Small intestine (tissue), 7 donors: ENCODE data around the gene ADAMTSL2. TPM values are rescaled to one million over a fixed set of nuclear protein-coding genes. Genes with fewer than 3 reads are reported as not detected.

Experiments used
- DNase-seq, 2 donors: peaks; one replicate each; pipeline versions ENCODE4 v3.0.0 to v3.0.0-alpha.2; 2013
- FAIRE-seq: peaks from 2 replicates; lab custom pipeline; 2012; peaks lifted over from hg19 to GRCh38; lab: Jason Lieb, UNC
- H3K27ac ChIP-seq, 3 donors: one replicate each; pipeline ENCODE4 v1.5.1; 2013; ENCODE audit warnings: low read length in 2 of 3, mild to moderate bottlenecking in 2 of 3, control low read depth in 1 of 3, inconsistent platforms in 1 of 3, low read depth in 1 of 3, moderate library complexity in 1 of 3
- H3K27me3 ChIP-seq, 3 donors: one replicate each; pipeline ENCODE4 v1.6.1; 2013; ENCODE audit warnings: low read length in 3 of 3, inconsistent platforms in 1 of 3; ENCODE audit not compliant: control insufficient read depth in 3 of 3, insufficient read depth in 3 of 3
- H3K36me3 ChIP-seq, 3 donors: one replicate each; pipeline ENCODE4 v1.6.1; 2013; ENCODE audit warnings: low read length in 3 of 3, inconsistent platforms in 1 of 3, low read depth in 1 of 3, mild to moderate bottlenecking in 1 of 3, moderate library complexity in 1 of 3; ENCODE audit not compliant: control insufficient read depth in 3 of 3, insufficient read depth in 2 of 3
- H3K4me1 ChIP-seq, 3 donors: one replicate each; pipeline ENCODE4 v1.6.1; 2013; ENCODE audit warnings: low read length in 2 of 3, inconsistent platforms in 1 of 3, low read depth in 1 of 3, mild to moderate bottlenecking in 1 of 3, moderate library complexity in 1 of 3; ENCODE audit not compliant: control insufficient read depth in 3 of 3, insufficient read depth in 2 of 3
- H3K4me3 ChIP-seq, 3 donors: one replicate each; pipeline ENCODE4 v1.5.1; 2013; ENCODE audit warnings: low read length in 3 of 3, control low read depth in 1 of 3, inconsistent platforms in 1 of 3, low read depth in 1 of 3, mild to moderate bottlenecking in 1 of 3, moderate library complexity in 1 of 3
- H3K9me3 ChIP-seq, 2 donors: one replicate each; pipeline ENCODE4 v1.6.1; 2013; ENCODE audit warnings: low read depth in 1 of 2, low read length in 1 of 2; ENCODE audit not compliant: control insufficient read depth in 2 of 2, insufficient read depth in 1 of 2
- WGBS, 3 donors: extraction: QIAGEN DNeasy Blood & Tissue Kit; methylation state at CpG; one replicate each; pipeline ENCODE4 v1.1.7; 2013; 5-methylcytosine and 5-hydroxymethylcytosine counted together
- polyA plus RNA-seq, 4 donors: library from polyadenylated mRNA; stranded (reverse) in 3 of 4; unstranded in 1 of 4; fragments of 200-250 nt in 3 of 4; fragments of 120-200 nt in 1 of 4; gene quantifications; one replicate each; pipeline versions ENCODE4 v1.2.1 to v1.2.3, GENCODE V29; 2013
- donor health status: healthy with polysubstance abuse.
- donor health status: control.
- donor health status: control.
- donor health status: Bipolar disorder and iron deficiency.
- donor health status: healthy.

ADAMTSL2 gene
- polyA plus RNA-seq, 4 donors = 0.22 to 1.2 (median 0.43) TPM

DNA sequence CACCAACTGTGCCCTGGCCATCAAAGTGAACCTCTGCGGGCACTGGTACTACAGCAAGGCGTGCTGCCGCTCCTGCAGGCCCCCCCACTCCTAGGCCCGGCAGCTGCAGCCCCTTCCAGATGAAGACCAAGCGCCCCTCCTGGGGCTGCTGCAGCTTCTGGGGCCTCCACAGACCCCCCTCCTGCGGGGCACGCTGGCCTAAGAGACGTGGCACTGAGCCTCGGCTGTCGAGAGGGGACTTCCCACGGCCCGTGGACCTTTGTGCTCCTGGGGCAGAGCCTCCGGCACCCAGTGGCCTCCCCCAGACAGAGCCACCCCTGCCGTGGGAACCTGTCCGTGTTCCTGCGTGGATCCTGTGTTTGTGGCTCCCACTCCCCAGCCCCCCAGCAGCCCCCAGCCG is 40.3 kb downstream of the ADAMTSL2 start:
- Histone ChIP-seq H3K27me3 (peaks cover 0 to 28% (median 0%) of the 10 kb centered on the region in 3 donors), H3K4me3 (no peak overlapping the region), H3K27ac (no peak overlapping the region), H3K9me3 (no peaks in the 10 kb centered on the region), H3K4me1 (no peaks in the 10 kb centered on the region), H3K36me3 (peaks cover 0 to 2% (median 0%) of the 10 kb centered on the region in 3 donors)
- FAIRE-seq (no peak), DNase-seq (no peak)
- WGBS, 3 donors = 64 to 74% (median 67%) methylated on average over 17 of the region's 17 CpGs

DNA sequence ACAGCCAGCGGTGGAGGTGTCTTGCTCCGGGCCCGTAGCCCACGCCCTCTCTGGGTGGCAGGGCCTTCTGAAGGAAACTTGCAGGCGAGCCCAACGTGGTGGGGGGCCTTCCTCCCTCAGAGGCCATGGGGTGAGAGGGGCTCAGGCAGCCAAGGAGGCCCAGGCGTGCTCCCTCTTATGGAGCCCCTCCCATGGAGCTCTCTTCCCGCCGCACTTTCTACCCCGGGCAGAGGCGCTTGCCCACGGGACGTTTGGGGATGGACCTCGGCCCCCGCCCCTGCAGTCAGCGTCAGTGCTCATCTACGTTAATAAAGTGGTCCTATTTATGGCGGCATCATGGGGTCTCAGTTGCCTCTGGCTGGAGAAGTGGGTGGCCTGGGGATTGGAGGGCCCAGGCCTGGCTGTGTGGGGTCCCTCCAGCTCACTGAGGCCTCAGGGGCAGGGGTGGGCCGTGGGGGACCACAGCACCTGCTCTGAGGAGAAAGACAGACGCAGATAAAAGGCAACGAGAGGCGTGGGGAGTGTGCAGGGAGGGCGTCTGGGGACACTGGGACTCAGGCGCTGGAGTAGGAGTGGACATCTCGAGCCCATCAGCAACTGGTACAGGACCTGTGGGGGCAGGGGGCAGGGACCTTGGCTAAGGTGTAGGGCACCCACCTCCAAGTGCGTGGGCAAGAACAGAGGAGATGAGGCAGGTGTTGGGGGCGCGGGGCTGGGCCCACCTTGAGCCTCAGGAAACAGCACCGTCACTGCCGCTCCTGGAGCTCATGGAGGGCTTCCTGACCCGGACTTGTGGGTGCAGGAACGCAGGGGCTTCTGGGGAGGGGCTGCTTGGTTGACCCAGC is 40.9 kb downstream of the ADAMTSL2 start:
- Histone ChIP-seq H3K9me3 (no peaks in the 10 kb centered on the region), H3K27me3 (peaks cover 0 to 28% (median 0%) of the 10 kb centered on the region in 3 donors), H3K36me3 (peaks cover 0 to 2% (median 0%) of the 10 kb centered on the region in 3 donors), H3K27ac (no peak overlapping the region), H3K4me1 (no peaks in the 10 kb centered on the region), H3K4me3 (no peak overlapping the region)
- 70 to 79% (median 74%) methylated on average over 31 to 32 of the region's 32 CpGs for WGBS, 3 donors
- FAIRE-seq = no peak
- DNase-seq = no peak

DNA sequence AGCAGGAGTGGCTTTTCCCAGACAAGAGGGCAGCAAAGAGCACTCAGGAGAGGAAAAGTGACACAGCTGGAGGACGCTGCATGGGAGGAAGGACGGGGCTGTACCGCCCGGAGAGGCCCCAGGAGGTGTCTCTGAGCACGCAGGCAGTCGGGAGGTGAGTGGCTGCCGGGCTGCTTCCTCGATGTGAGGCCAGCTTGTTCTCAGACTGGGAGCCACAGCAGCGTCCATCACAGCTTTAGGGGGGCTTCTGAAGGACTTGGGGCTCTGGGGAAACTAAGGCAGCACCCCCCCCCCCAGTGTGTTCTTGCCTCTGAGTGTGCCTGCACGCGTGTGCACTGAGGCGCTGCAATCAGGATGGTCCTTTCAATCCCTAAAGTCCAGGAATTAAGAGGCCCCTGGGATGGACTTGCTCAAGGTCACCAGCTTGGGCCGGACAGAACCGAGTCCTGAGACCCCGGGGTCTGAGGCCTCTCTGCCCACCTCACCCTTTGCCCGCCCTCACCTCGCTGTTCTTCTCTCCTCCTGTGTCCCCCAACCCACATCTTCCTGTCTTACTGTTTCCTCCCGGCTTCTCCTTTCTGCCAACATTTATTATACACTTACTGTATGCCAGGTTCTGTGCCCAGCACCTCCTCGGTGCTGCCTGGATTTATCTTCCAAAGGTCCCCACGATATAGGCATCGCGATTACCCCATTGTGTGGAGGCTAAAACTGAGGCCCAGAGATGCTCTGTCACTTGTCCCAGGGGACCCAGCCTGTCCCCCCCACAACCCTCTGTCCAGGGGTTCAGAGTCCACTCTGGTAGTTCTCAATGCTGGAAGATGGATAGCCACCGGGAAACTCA is 41.7 kb downstream of the ADAMTSL2 start:
- H3K27ac ChIP-seq = no peak overlapping the region
- H3K4me3 ChIP-seq = no peak overlapping the region
- FAIRE-seq = no peak
- H3K4me1 ChIP-seq = no peaks in the 10 kb centered on the region
- DNase-seq = no peak
- no peaks in the 10 kb centered on the region for H3K9me3 ChIP-seq
- peaks cover 0 to 28% (median 0%) of the 10 kb centered on the region in 3 donors for H3K27me3 ChIP-seq
- peaks cover 0 to 2% (median 0%) of the 10 kb centered on the region in 3 donors for H3K36me3 ChIP-seq
- WGBS, 3 donors = 54 to 65% (median 61%) methylated on average over 21 to 23 of the region's 23 CpGs

DNA sequence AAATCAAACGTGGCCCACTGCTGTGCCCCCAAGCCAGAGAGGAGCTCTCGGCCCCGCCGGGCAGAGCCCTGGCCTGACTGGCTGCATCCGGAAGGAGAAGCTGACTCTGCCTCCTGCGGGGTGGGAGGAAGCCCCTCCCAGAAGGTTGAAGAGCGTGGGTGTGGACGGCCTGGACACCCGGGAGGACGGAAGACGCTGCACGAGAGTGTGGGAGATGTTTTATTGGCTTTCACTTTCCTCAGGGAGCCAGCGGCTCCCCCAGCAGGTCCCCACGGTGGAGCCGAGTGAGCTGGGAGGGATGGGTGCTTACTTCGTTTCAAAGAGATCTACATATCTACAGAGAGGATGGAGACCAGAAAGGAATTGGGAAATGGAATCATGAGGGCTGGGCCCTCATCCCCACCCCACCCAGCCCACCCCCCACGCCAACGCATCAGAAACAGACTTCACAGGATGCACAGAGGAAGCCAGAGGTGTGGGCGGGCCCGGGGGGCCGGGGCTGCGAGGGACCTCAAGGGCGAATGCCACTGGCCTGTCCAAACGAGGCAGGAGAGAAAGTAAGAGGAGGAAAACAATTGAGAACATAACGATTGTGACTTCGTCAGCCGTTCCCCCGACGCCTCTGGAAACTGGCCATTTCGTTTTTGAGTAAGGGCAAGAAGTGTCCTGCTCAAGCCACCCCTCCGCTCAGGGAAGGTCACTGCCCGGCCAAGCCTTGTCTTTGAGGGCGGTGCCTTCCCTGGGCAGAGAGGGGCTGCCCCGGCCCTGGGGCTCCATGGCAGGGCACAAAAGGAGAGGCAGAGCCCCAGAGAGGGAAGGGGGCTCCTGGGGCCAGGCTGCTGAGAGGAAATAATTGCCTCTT is 42.6 kb downstream of the ADAMTSL2 start:
- no peak for DNase-seq
- peaks cover 0 to 2% (median 0%) of the 10 kb centered on the region in 3 donors for H3K36me3 ChIP-seq
- H3K4me1 ChIP-seq = no peaks in the 10 kb centered on the region
- H3K4me3 ChIP-seq = no peak overlapping the region
- no peak for FAIRE-seq
- H3K27ac ChIP-seq = no peak overlapping the region
- peaks cover 0 to 28% (median 0%) of the 10 kb centered on the region in 3 donors for H3K27me3 ChIP-seq
- H3K9me3 ChIP-seq = no peaks in the 10 kb centered on the region
- WGBS, 3 donors = 44 to 50% (median 44%) methylated on average over 34 of the region's 34 CpGs

DNA sequence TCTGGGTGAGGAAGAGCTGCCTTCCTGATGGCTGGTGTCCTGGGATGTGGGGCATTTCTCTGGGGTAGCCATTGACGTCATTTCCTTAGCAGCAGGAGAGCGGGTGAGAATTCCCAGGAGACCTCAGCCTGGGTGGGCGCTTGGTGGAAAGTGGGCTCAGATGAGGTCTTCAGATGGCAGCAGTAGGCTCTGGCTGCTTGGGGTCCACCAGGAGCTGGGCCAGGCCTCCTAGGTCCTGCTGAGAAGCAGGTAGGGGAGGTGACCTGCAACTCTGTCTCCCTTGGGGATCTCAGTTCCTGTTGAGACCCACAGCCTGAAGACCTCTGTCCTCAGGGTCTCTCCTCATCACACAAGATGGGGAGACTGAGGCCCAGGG is 43.2 kb downstream of the ADAMTSL2 start:
- peaks cover 0 to 28% (median 0%) of the 10 kb centered on the region in 3 donors for H3K27me3 ChIP-seq
- no peak for FAIRE-seq
- H3K9me3 ChIP-seq = no peaks in the 10 kb centered on the region
- H3K36me3 ChIP-seq = peaks cover 0 to 1% (median 0%) of the 10 kb centered on the region in 3 donors
- H3K27ac ChIP-seq = no peak overlapping the region
- no peak for DNase-seq
- 69 to 88% (median 74%) methylated on average over 3 of the region's 3 CpGs for WGBS, 3 donors
- no peak overlapping the region for H3K4me3 ChIP-seq
- H3K4me1 ChIP-seq = no peaks in the 10 kb centered on the region

DNA sequence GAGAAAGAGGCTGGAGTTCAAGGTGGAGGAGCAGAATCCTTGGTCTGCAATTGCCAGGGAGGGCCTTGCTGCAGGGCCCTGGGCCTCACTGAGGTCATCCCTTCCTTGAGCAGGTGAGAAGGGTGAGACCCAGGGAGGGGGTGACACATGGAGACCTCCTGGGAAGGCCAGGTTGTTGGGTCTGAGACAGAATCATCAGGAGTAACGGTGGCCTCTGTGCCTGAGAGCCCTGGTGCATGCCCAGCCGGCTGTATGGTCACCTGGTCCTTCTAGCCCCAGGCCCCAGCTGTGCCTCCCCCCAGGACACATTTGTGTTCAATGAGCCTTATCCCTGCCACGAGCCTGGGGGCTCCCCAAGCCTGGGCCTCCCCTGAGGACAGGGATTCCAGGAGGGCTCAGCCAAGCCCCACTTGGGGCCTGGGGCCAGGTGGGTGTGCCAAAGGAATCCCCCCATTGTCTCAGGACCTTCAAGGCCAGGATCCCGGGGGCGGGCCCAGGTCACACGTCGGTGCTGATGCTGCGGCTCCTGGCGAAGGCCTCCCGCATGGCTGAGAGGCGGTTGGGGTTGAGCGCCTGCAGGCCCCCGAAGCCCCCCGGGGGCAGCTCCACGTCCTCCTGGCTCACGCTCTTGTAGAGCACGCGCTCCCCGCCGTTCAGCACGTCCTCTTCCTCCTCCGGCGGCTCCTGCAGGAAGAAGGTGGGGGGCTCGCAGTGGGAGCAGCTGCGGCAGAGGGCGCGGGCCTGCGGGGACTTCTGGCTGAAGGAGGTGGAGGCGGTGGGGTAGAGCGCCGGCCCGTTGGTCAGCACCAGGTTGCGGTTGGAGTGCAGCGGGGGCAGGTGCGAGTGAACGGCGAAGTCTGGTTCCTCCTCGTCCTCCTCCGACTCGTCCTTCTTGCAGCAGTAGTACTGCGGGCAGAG is 44.3 kb downstream of the ADAMTSL2 start:
- Histone ChIP-seq H3K4me3 (no peak overlapping the region), H3K27me3 (peaks cover 0 to 28% (median 0%) of the 10 kb centered on the region in 3 donors), H3K9me3 (no peaks in the 10 kb centered on the region), H3K4me1 (peaks cover 0 to under 1% (median 0%) of the 10 kb centered on the region in 3 donors), H3K36me3 (no peaks in the 10 kb centered on the region), H3K27ac (no peak overlapping the region)
- FAIRE-seq (no peak), DNase-seq (no peak)
- 56 to 62% (median 59%) methylated on average over 39 to 41 of the region's 41 CpGs for WGBS, 3 donors

DNA sequence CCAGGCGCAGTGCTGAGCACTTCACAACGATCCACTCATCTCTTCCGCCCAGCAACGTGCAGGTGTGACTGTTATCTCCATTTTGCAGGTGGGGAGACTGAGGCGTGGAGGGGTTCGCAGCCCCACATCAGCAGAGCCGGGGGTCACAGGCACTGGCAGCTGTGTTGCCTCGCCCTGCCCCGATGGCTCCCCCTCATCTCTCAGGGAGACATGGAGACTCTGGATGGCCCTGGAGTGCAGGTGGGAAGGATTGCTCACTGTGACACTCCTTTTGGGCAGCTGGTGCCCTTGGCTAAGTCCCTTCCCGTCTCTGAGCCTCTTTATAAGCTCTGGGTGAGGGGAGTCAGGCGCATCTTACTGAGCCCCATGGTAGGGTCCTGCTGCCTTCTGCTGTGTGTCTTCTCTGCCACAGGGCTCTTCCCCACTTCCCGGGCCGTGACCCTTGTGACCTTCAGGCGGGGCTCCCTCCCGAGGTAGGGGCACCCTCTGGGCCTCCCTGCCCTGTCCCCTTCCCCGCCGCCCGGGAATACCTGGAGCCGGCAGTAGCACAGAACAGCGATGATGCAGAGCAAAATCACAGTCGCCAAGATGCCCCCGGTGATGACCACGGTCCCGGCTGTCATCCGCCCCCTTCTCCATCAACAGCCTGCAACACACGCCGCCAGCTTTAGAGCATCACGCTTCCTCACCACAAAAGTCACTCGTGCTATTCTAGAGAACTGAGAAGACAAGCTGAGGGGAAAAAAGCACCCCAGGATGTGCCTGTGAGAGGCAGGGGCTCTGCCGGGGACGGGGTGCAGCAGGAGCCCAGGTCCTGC is 45.3 kb downstream of the ADAMTSL2 start:
- Histone ChIP-seq H3K4me1 (peaks cover 0 to 10% (median 0%) of the 10 kb centered on the region in 3 donors), H3K9me3 (no peaks in the 10 kb centered on the region), H3K4me3 (no peak overlapping the region), H3K36me3 (no peaks in the 10 kb centered on the region), H3K27me3 (peaks cover 0 to 31% (median 0%) of the 10 kb centered on the region in 3 donors), H3K27ac (no peak overlapping the region)
- WGBS, 3 donors = 62 to 75% (median 67%) methylated on average over 31 of the region's 31 CpGs
- FAIRE-seq (no peak), DNase-seq (no peak)
